LNCAP (cell line): ENCODE results near the gene OR10A2.
A peak's percentile ranks its signal among the peaks of the same experiment; 100 is the strongest.

ENCODE experiments used
- TF ChIP-seq, protein P1 (sequence below): fragments of 450-650 bp; IDR thresholded peaks from 2 replicates; pipeline ENCODE4 v1.5.1; 2017; ENCODE audit warnings: mild to moderate bottlenecking

Gene OR10A2

DNA sequence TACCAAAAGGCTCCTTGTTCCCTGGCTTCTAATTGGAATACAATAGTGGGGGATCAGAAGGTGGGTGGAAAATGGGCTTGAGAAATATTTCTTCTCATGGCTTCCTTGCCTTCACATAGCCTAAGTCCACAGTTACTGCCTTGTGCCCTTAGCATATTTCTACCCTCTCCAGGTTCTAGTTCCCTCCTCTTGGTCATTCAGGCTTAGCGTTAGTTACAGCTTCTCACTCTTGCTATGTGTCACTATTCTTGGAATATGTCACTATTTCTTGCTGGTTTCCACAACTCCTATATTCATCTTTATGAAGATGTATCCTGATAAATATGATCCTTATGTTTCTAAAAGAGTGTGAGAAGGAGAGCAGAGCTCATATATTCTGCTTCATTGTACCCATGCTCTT lies 27.0 kb downstream of the OR10A2 start:
- TF ChIP-seq, protein P1, sequence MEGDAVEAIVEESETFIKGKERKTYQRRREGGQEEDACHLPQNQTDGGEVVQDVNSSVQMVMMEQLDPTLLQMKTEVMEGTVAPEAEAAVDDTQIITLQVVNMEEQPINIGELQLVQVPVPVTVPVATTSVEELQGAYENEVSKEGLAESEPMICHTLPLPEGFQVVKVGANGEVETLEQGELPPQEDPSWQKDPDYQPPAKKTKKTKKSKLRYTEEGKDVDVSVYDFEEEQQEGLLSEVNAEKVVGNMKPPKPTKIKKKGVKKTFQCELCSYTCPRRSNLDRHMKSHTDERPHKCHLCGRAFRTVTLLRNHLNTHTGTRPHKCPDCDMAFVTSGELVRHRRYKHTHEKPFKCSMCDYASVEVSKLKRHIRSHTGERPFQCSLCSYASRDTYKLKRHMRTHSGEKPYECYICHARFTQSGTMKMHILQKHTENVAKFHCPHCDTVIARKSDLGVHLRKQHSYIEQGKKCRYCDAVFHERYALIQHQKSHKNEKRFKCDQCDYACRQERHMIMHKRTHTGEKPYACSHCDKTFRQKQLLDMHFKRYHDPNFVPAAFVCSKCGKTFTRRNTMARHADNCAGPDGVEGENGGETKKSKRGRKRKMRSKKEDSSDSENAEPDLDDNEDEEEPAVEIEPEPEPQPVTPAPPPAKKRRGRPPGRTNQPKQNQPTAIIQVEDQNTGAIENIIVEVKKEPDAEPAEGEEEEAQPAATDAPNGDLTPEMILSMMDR = no peak

GRCh38 chr11:6892400-6892799 lies 29.5 kb downstream of the OR10A2 start, which contains the start of gene OR2D2:
Gene OR2D2 (minus strand): TSS chr11:6892500. CDS start chr11:6892500, 0 bp downstream.
- TF ChIP-seq, protein P1 = no peak

GRCh38 chr11:6894097-6894496 lies 31.2 kb downstream of the OR10A2 start:
- TF ChIP-seq, protein P1 = no peak

GRCh38 chr11:6895010-6895409 lies 32.2 kb downstream of the OR10A2 start:
- TF ChIP-seq, protein P1 = no peak

GRCh38 chr11:6898911-6899310 lies 36.1 kb downstream of the OR10A2 start:
- TF ChIP-seq, protein P1 = no peak

DNA sequence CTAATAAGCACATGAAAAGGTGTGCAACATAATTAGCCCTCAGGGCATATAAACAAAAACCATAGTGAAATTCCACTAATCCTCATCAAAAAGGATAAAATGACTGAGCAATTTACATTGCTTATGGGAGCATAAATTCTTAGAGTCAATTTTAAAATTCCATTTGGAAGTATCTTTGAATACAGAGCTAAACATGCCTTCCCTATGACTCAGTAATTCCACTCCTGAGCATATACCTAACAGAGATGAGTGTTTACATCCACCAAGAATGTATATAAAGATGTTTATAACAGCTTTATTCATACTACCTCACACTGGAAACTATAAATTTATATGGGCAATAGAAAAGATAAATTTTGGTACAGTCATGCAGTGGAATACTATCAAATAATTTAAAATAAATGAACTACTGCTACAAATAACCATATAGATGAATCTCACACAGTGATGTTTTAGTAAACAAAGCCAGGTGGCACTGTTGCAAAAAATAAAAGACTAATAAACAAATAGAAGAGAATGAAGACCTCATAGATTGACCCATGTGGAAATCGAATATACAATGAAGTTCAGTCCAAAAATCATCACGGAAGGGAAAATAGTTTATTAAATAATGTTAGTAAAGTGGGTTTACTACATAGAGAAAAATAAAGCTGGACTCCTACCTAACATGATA lies 37.6 kb downstream of the OR10A2 start:
- TF ChIP-seq, protein P1 = 0 out of 2 replicates have a peak, but pooled peaks have one; percentile 15

DNA sequence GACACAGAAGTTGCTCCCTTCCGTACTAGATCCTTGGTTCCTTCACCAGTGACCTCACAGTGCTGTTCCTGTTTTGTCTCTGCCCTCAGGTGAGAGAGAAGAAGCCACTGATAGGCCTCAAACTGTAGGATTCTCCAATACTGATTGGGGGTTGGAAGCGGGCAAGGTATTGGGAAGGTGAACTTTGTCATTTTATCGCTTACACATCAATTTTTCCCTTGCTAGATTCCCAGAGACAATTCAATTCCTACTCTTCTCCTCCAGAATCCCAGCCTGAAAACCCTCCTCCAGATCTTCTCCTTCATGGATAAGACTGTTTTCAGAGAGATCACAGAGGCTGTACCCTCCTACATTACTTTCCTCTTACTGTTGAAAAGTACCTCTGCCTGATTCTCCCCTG lies 48.5 kb downstream of the OR10A2 start:
- TF ChIP-seq, protein P1 = no peak

- TF ChIP-seq, protein P1 = no peak
Observed at GRCh38 chr11:6911948-6912347, 49.1 kb downstream of the OR10A2 start.
